A549 (cell line): ENCODE measurements around the gene SUSD1.

ENCODE experiments used
- BHLHE40 ChIP-seq: IDR thresholded peaks from 2 replicates; pipeline ENCODE4 v1.6.1; 2012; ENCODE audit warnings: low read depth, low read length, inconsistent platforms
- CEBPB ChIP-seq, 2 experiments: fragments of >200 bp in 1 of 2; sonication (Bioruptor Twin) in 1 of 2; formaldehyde crosslinking in 1 of 2; IDR thresholded peaks; 2 replicates each; pipeline ENCODE4 v1.6.1; 2012 to 2016
- EP300 ChIP-seq, 2 experiments: fragments of >200 bp; sonication (Bioruptor Twin); formaldehyde crosslinking; IDR thresholded peaks; 2 replicates in 1 of 2; 3 replicates in 1 of 2; pipeline ENCODE4 v1.6.1; 2016 to 2017
- NPAS2 ChIP-seq: fragments of 250-450 bp; sonication (Bioruptor Pico); IDR thresholded peaks from 2 replicates; pipeline ENCODE4 v1.8.0; 2022; ENCODE audit warnings: mild to moderate bottlenecking, moderate library complexity, borderline replicate concordance
- RAD21 ChIP-seq, 2 experiments: fragments of >200 bp in 1 of 2; sonication (Bioruptor Twin) in 1 of 2; formaldehyde crosslinking in 1 of 2; IDR thresholded peaks in 1 of 2; conservative IDR thresholded peaks in 1 of 2; 2 replicates in 1 of 2; 3 replicates in 1 of 2; pipeline ENCODE4 v1.6.1; 2012 to 2018; ENCODE audit warnings: inconsistent platforms in 1 of 2
- REST ChIP-seq: fragments of 200-600 bp; sonication (generic); IDR thresholded peaks from 2 replicates; pipeline ENCODE4 v1.6.1; 2016; ENCODE audit warnings: antibody characterized with exemption, mild to moderate bottlenecking, moderate library complexity
- TP53 ChIP-seq: fragments of 250-450 bp; sonication (Bioruptor Pico); IDR thresholded peaks from 2 replicates; pipeline ENCODE4 v1.5.0; 2021; ENCODE audit warnings: mild to moderate bottlenecking, moderate library complexity
- ZFP36 ChIP-seq: fragments of 450-650 bp; IDR thresholded peaks from 2 replicates; pipeline ENCODE4 v1.6.1; 2014; ENCODE audit warnings: borderline replicate concordance; ENCODE audit not compliant: partially characterized antibody
- TF ChIP-seq, protein P1 (sequence below): IDR thresholded peaks from 2 replicates; pipeline ENCODE4 v1.6.1; 2012
- TF ChIP-seq, protein P2 (sequence below): fragments of >200 bp; sonication (Bioruptor Twin); formaldehyde crosslinking; IDR thresholded peaks from 3 replicates; pipeline ENCODE4 v1.5.1; 2016
- TF ChIP-seq, protein P3 (sequence below): fragments of 150-350 bp; IDR thresholded peaks from 2 replicates; pipeline ENCODE4 v1.6.1; 2014; ENCODE audit warnings: low read depth, mild to moderate bottlenecking, low read length

DNA sequence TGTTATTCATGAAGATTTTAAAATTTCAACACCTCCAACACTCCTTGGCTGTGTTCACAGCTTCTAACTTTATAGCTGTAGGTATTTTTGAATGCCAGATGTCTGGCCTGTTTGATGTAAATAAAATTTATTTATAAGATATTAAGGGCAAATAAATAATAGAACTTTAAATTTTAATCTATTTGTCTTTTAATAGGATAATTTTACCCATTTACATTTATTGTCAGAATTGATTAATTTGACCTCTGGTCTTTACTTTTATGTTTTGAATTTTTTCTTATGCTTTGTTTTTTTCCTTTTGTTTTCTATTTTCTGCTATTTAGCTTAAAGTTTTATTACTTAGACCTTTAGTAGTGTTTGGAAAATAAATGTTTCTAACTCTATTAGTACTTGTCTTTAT, 183.9 kb downstream of the SUSD1 start:
- TF ChIP-seq EP300 (IDR thresholded peaks at IDR 0.05) (no peak), REST (no peak), RAD21 (conservative IDR thresholded peaks at IDR 0.05 in 1 of 2, IDR thresholded peaks at IDR 0.05 in 1 of 2) (no peak), TP53 (no peak), CEBPB (IDR thresholded peaks at IDR 0.05) (no peak), BHLHE40 (no peak), NPAS2 (no peak), ZFP36 (no peak)
- TF ChIP-seq, protein P1, sequence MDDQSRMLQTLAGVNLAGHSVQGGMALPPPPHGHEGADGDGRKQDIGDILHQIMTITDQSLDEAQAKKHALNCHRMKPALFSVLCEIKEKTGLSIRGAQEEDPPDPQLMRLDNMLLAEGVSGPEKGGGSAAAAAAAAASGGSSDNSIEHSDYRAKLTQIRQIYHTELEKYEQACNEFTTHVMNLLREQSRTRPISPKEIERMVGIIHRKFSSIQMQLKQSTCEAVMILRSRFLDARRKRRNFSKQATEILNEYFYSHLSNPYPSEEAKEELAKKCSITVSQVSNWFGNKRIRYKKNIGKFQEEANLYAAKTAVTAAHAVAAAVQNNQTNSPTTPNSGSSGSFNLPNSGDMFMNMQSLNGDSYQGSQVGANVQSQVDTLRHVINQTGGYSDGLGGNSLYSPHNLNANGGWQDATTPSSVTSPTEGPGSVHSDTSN = no peak
- TF ChIP-seq, protein P2, sequence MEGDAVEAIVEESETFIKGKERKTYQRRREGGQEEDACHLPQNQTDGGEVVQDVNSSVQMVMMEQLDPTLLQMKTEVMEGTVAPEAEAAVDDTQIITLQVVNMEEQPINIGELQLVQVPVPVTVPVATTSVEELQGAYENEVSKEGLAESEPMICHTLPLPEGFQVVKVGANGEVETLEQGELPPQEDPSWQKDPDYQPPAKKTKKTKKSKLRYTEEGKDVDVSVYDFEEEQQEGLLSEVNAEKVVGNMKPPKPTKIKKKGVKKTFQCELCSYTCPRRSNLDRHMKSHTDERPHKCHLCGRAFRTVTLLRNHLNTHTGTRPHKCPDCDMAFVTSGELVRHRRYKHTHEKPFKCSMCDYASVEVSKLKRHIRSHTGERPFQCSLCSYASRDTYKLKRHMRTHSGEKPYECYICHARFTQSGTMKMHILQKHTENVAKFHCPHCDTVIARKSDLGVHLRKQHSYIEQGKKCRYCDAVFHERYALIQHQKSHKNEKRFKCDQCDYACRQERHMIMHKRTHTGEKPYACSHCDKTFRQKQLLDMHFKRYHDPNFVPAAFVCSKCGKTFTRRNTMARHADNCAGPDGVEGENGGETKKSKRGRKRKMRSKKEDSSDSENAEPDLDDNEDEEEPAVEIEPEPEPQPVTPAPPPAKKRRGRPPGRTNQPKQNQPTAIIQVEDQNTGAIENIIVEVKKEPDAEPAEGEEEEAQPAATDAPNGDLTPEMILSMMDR = no peak
- TF ChIP-seq, protein P3, sequence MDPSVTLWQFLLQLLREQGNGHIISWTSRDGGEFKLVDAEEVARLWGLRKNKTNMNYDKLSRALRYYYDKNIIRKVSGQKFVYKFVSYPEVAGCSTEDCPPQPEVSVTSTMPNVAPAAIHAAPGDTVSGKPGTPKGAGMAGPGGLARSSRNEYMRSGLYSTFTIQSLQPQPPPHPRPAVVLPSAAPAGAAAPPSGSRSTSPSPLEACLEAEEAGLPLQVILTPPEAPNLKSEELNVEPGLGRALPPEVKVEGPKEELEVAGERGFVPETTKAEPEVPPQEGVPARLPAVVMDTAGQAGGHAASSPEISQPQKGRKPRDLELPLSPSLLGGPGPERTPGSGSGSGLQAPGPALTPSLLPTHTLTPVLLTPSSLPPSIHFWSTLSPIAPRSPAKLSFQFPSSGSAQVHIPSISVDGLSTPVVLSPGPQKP = no peak
